ENCODE measurements around the gene TXN2. TPM values are rescaled to one million over a fixed set of nuclear protein-coding genes. Genes with fewer than 3 reads are reported as not detected.
A peak's percentile ranks its signal among the peaks of the same experiment; 100 is the strongest.

Gene TXN2
- total and polyA plus RNA-seq, 2 experiments from 2014 or later = 83.1 to 193 TPM

DNA sequence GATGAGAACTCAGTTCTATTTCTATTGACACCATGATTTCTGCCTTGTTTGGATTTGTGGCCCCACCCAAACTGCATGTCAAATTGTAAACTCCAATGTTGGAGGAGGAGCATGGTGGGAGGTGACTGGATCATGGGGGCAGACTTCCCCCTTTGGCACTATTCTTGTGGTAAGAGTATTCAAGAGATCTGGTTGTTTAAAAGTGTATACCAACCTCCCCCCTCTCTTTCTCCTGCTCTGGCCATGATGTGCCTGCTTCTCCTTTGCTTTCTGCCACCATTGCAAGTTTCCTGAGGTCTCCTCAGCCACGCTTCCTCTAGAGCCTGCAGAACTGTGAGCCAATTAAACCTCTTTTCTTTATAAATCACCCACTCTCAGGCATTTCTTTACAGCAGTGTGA lies 33.3 kb upstream of the TXN2 start:
- H3K36me3 ChIP-seq = peaks cover 84% of the 10 kb centered on the region
- no peaks in the 10 kb centered on the region for H3K27me3 ChIP-seq
- no peak overlapping the region for H3K4me3 ChIP-seq
- H3K27ac ChIP-seq = no peak overlapping the region
- TF ChIP-seq, protein P1, sequence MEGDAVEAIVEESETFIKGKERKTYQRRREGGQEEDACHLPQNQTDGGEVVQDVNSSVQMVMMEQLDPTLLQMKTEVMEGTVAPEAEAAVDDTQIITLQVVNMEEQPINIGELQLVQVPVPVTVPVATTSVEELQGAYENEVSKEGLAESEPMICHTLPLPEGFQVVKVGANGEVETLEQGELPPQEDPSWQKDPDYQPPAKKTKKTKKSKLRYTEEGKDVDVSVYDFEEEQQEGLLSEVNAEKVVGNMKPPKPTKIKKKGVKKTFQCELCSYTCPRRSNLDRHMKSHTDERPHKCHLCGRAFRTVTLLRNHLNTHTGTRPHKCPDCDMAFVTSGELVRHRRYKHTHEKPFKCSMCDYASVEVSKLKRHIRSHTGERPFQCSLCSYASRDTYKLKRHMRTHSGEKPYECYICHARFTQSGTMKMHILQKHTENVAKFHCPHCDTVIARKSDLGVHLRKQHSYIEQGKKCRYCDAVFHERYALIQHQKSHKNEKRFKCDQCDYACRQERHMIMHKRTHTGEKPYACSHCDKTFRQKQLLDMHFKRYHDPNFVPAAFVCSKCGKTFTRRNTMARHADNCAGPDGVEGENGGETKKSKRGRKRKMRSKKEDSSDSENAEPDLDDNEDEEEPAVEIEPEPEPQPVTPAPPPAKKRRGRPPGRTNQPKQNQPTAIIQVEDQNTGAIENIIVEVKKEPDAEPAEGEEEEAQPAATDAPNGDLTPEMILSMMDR (IDR thresholded peaks at IDR 0.05; ENCODE audit: low read depth, low read length) = no peak
- no peaks in the 10 kb centered on the region for H3K9me3 ChIP-seq (ENCODE audit: low read depth)
- no peaks in the 10 kb centered on the region for H3K4me1 ChIP-seq (ENCODE audit: low read depth)
- no peak for DNase-seq (ENCODE audit: low read depth in 1 of 2, low spot score in 1 of 2)

DNA sequence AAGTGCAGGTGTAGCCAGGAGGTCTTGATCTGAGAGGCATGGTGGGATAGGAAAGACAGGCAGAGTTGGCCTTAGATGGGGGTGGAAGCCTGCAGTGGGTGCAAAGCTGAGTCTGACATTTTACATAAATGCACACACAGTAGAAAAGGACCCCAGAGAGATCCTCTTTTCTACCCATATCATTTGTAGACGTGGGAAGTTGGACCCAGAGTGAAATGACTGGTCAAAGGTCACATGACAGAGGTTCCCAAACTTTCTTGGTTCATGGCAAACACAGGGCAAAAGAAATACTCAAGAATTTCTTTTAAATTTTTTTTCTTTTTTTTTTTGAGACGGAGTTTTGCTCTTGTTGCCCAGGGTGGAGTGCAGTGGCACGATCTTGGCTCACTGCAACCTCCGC lies 31.6 kb upstream of the TXN2 start:
- no peaks in the 10 kb centered on the region for H3K27me3 ChIP-seq
- H3K36me3 ChIP-seq = peaks cover 67% of the 10 kb centered on the region
- no peaks in the 10 kb centered on the region for H3K4me1 ChIP-seq (ENCODE audit: low read depth)
- H3K4me3 ChIP-seq = no peak overlapping the region
- no peak for DNase-seq (ENCODE audit: low read depth in 1 of 2, low spot score in 1 of 2)
- H3K9me3 ChIP-seq (ENCODE audit: low read depth) = no peaks in the 10 kb centered on the region
- TF ChIP-seq, protein P1 (IDR thresholded peaks at IDR 0.05; ENCODE audit: low read depth, low read length) = no peak
- H3K27ac ChIP-seq = no peak overlapping the region

DNA sequence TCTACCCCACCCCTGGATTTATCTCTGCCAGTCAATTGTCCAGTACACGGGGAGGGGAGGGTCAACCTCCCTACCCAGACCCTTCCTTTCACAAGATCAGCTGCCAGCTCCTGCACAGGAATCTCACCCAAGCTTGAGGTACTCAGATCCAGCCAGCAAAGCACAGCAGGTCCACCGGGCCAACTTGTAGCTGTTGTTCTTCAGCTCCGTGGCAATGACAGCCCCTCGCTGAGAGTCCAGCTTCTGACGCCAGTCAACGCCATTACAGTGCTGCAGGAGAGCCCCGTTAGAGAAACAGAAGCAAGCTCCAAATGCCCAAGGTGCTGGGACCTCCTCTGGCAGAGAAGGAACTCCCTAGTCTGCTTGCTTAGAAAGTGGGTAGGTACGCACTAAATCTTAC lies 30.9 kb upstream of the TXN2 start:
- DNase-seq (ENCODE audit: low read depth in 1 of 2, low spot score in 1 of 2) = no peak
- no peaks in the 10 kb centered on the region for H3K4me1 ChIP-seq (ENCODE audit: low read depth)
- H3K9me3 ChIP-seq (ENCODE audit: low read depth) = no peaks in the 10 kb centered on the region
- TF ChIP-seq, protein P1 (IDR thresholded peaks at IDR 0.05; ENCODE audit: low read depth, low read length) = no peak
- H3K27ac ChIP-seq = no peak overlapping the region
- peaks cover 60% of the 10 kb centered on the region for H3K36me3 ChIP-seq
- H3K4me3 ChIP-seq = no peak overlapping the region
- H3K27me3 ChIP-seq = no peaks in the 10 kb centered on the region

DNA sequence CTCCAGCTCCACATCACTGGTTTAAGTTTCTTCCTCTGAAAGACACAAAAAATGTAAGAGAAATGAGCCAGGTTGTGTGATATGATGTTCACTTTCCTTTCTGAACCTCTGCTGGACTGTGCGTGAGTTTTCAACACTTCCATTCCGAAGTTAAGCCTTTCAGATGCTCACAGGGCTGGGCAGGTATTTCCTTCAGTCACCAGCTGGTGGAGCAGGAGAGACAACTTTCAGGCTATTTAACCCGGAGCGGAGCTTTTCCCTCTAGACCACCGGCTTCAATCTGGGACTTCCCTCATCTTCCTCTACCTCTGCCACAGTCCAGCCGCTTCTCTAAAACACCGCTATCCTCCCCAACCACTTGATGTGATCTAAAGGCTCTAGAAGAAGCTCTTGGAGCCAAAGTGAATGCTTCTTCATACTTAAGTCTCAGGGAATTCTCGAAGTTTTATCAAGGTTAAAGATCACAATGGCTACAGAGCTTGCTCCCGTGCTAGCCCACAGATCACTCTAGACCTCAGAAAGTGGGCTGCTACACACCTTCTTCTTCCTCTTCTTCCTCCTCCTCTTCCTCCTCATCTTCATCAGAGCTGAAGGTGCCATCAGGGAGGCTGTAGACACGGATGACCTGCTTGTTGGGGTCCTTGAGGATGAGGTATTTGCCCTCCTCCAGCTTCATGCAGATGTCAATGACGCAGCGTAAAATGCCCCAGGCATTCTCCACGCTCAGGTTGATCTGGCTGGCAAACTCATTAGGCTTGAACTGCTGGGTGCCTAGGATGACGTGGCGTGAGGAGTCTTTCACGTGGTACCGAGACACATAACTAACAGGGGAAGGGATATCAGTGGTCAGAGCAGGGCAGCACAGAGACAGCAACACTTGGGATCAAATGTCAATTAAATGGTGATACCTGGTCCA lies 29.8 kb upstream of the TXN2 start:
- DNase-seq (ENCODE audit: low read depth in 1 of 2, low spot score in 1 of 2) = peak; percentile 66 to 69
- no peaks in the 10 kb centered on the region for H3K27me3 ChIP-seq
- no peaks in the 10 kb centered on the region for H3K9me3 ChIP-seq (ENCODE audit: low read depth)
- H3K27ac ChIP-seq = no peak overlapping the region
- H3K36me3 ChIP-seq = peaks cover 49% of the 10 kb centered on the region
- no peak overlapping the region for H3K4me3 ChIP-seq
- no peaks in the 10 kb centered on the region for H3K4me1 ChIP-seq (ENCODE audit: low read depth)
- TF ChIP-seq, protein P1 (IDR thresholded peaks at IDR 0.05; ENCODE audit: low read depth, low read length) = peak; percentile 70

DNA sequence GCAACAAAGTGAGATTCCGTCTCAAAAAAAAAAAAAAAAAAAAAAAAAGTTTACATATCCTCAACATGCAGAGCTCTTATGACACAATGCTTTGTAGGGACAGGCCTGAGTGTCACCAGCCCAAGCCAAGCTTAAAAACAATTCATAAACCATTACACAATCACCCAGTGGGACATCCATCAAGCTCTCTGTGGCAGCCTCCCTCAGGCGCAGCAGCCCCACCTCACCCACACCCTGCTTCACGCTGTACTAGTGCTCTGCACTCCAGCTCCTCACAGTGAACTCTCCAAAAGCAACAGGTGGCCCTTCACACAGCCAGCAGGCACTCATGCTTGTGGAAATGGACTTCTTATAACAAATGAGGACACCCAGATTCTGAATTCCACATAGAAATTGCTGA lies 28.9 kb upstream of the TXN2 start:
- Histone ChIP-seq H3K27ac (no peak overlapping the region), H3K4me1 (ENCODE audit: low read depth) (no peaks in the 10 kb centered on the region), H3K27me3 (no peaks in the 10 kb centered on the region), H3K9me3 (ENCODE audit: low read depth) (no peaks in the 10 kb centered on the region), H3K36me3 (peaks cover 40% of the 10 kb centered on the region), H3K4me3 (no peak overlapping the region)
- TF ChIP-seq, protein P1 (IDR thresholded peaks at IDR 0.05; ENCODE audit: low read depth, low read length) = no peak
- DNase-seq (ENCODE audit: low read depth in 1 of 2, low spot score in 1 of 2) = no peak

All from cardiac muscle cell (in vitro differentiated cells and primary cell).